Measurements from ENCODE around the gene ARPP19. TPM values are rescaled to one million over a fixed set of nuclear protein-coding genes. Genes with fewer than 3 reads are reported as not detected.
"Not testable (repeated sequence)": the region's sequence is repeated elsewhere in the genome, so short reads cannot be mapped to it uniquely, and the experiment has no call there.

Gene ARPP19
- total and polyA plus RNA-seq, 9 of the 15 experiments (the other 6 are each of a cell fraction or from before 2014, with no cell fraction given) = 33.3 to 102 (median 60.5) TPM

DNA sequence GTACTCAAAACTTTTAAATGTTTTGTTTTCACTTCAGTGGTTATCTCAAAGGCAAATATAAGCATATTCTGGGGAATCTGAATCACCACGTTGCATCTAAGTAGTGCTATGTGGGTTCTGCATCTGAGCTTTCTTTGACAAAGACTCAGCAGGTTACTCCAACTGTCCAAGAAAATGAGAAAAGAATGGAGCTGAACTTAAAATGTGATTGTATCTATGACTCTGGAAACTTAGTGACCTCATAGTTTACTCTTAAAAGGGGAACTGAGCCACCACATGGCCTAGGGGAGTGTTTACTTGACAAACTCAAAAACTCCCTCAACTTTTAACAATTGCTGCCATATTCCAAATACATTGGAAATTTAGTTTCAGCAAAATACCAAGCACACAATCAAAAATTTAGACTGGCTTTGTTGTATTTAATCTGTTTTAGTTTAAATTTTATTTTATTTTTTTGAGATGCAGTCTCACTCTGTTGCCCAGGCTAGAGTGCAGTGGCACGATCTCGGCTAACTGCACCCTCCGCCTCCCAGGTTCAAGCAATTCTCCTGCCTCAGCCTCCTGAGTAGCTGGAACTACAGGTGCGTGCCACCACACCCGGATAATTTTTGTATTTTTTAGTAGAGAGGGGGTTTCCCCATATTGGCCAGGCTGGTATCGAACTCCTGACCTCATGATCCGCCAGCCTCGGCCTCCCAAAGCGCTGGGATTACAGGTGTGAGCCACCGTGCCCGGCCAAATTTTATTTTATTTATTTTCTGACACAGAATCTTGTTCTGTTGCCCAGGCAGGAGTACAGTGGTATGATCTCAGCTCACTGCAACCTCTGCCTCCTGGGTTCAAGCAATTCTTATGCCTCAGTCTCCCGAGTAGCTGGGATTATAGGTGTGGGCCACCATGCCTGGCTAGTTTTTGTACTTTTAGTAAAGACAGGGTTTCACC lies 3.1 kb downstream of the ARPP19 start (continued):
- TF ChIP-seq SPI1 (IDR thresholded peaks at IDR 0.05; ENCODE audit: borderline replicate concordance, low read depth, low read length) (peak; percentile 96), RAD21 (CRISPR knock-in tag; conservative IDR thresholded peaks at IDR 0.05 in 1 of 2, IDR thresholded peaks at IDR 0.05 in 1 of 2) (peak in 1 of 2 experiments; percentile 28; a peak in 2 of 4 replicates), ATF7 (IDR thresholded peaks at IDR 0.05) (peak; percentile 97), SMARCC2 (IDR thresholded peaks at IDR 0.05; ENCODE audit: low read depth) (0 out of 2 replicates have a peak, but pooled peaks have one; percentile 22), SMARCA4 (IDR thresholded peaks at IDR 0.05) (peak; percentile 32; the same call in 1 of the 2 replicates), EP400 (IDR thresholded peaks at IDR 0.05) (peak; percentile 60), CREM (IDR thresholded peaks at IDR 0.05; ENCODE audit: low read depth) (peak; percentile 70), JUN (IDR thresholded peaks at IDR 0.05; ENCODE audit: borderline replicate concordance, low read depth, low read length) (peak; percentile 52; the same call in 1 of the 2 replicates), ADNP (tag; IDR thresholded peaks at IDR 0.05) (peak; percentile 12; the same call in 1 of the 2 replicates), SOX6 (IDR thresholded peaks at IDR 0.05) (peak; percentile 44; the same call in 1 of the 2 replicates), NFE2 (IDR thresholded peaks at IDR 0.05; ENCODE audit: low read depth) (0 out of 2 replicates have a peak, but pooled peaks have one; percentile 6), POLR2A (conservative IDR thresholded peaks at IDR 0.05) (0 out of 2 replicates have a peak, but pooled peaks have one; percentile 18), MYC (IDR thresholded peaks at IDR 0.05; ENCODE audit: low read depth, low read length) (peak; percentile 85)
- TF ChIP-seq, protein P1, sequence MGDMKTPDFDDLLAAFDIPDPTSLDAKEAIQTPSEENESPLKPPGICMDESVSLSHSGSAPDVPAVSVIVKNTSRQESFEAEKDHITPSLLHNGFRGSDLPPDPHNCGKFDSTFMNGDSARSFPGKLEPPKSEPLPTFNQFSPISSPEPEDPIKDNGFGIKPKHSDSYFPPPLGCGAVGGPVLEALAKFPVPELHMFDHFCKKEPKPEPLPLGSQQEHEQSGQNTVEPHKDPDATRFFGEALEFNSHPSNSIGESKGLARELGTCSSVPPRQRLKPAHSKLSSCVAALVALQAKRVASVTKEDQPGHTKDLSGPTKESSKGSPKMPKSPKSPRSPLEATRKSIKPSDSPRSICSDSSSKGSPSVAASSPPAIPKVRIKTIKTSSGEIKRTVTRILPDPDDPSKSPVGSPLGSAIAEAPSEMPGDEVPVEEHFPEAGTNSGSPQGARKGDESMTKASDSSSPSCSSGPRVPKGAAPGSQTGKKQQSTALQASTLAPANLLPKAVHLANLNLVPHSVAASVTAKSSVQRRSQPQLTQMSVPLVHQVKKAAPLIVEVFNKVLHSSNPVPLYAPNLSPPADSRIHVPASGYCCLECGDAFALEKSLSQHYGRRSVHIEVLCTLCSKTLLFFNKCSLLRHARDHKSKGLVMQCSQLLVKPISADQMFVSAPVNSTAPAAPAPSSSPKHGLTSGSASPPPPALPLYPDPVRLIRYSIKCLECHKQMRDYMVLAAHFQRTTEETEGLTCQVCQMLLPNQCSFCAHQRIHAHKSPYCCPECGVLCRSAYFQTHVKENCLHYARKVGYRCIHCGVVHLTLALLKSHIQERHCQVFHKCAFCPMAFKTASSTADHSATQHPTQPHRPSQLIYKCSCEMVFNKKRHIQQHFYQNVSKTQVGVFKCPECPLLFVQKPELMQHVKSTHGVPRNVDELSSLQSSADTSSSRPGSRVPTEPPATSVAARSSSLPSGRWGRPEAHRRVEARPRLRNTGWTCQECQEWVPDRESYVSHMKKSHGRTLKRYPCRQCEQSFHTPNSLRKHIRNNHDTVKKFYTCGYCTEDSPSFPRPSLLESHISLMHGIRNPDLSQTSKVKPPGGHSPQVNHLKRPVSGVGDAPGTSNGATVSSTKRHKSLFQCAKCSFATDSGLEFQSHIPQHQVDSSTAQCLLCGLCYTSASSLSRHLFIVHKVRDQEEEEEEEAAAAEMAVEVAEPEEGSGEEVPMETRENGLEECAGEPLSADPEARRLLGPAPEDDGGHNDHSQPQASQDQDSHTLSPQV (IDR thresholded peaks at IDR 0.05) = peak; percentile 64; the same call in 1 of the 2 replicates
- TF ChIP-seq, protein P2, sequence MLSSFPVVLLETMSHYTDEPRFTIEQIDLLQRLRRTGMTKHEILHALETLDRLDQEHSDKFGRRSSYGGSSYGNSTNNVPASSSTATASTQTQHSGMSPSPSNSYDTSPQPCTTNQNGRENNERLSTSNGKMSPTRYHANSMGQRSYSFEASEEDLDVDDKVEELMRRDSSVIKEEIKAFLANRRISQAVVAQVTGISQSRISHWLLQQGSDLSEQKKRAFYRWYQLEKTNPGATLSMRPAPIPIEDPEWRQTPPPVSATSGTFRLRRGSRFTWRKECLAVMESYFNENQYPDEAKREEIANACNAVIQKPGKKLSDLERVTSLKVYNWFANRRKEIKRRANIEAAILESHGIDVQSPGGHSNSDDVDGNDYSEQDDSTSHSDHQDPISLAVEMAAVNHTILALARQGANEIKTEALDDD (IDR thresholded peaks at IDR 0.05) = 0 out of 2 replicates have a peak, but pooled peaks have one; percentile 14
- TF ChIP-seq, protein P3, sequence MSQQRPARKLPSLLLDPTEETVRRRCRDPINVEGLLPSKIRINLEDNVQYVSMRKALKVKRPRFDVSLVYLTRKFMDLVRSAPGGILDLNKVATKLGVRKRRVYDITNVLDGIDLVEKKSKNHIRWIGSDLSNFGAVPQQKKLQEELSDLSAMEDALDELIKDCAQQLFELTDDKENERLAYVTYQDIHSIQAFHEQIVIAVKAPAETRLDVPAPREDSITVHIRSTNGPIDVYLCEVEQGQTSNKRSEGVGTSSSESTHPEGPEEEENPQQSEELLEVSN (IDR thresholded peaks at IDR 0.05; ENCODE audit: borderline replicate concordance in 1 of 2, extremely low read depth in 1 of 2, insufficient read depth in 1 of 2, insufficient read length in 1 of 2, low read depth in 1 of 2, low read length in 1 of 2, poor library complexity in 1 of 2, severe bottlenecking in 1 of 2) = peak in 1 of 2 experiments; percentile 15
- TF ChIP-seq JUN (CRISPR knock-in tag; IDR thresholded peaks at IDR 0.05; ENCODE audit: borderline replicate concordance); MYC (CRISPR knock-in tag; IDR thresholded peaks at IDR 0.05; ENCODE audit: borderline replicate concordance, low read depth): not testable (repeated sequence)
- TF ChIP-seq, protein P4, sequence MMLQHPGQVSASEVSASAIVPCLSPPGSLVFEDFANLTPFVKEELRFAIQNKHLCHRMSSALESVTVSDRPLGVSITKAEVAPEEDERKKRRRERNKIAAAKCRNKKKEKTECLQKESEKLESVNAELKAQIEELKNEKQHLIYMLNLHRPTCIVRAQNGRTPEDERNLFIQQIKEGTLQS (IDR thresholded peaks at IDR 0.05) = peak; percentile 75
- TF ChIP-seq, protein P4 (CRISPR knock-in tag; conservative IDR thresholded peaks at IDR 0.05) = not testable (repeated sequence)
